ENCODE results near the gene KCNAB1.

- TF ChIP-seq EP300 (IDR thresholded peaks at IDR 0.05) (no peak), CTCF (IDR thresholded peaks at IDR 0.05) (no peak)
Observed at GRCh38 chr3:156498307-156498706, 377.9 kb downstream of the KCNAB1 start.

All from tibial nerve (tissue), 4 donors.